ENCODE results near the gene TCF7L2.

TCF7L2 gene

DNA sequence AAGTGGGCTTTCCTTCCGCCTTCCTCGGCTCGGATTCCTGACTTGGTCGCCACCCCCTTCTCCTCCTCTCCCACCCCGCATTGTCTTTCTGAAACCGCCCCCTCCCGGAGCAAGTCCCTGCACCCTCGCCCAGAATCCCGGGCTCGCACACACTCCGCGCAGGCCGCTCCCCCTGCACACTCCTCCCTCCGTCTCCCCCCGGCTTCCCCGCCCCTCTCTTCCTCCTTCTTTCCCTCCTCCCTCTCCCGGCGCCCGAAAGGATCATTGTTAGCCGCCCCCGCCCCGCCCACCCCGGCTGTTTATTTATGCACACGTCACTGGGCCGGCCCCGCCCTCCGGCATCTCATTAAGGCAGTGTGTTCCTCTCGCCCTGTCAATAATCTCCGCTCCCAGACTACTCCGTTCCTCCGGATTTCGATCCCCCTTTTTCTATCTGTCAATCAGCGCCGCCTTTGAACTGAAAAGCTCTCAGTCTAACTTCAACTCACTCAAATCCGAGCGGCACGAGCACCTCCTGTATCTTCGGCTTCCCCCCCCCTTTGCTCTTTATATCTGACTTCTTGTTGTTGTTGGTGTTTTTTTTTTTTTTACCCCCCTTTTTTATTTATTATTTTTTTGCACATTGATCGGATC is at the start of gene TCF7L2:
Gene TCF7L2, plus strand, starts transcription at position 373 of the 633 bp plus-strand sequence. CDS start 510 bp downstream, outside the sequence.
- peak; percentile 98 for DNase-seq (ENCODE audit: low spot score)

DNA sequence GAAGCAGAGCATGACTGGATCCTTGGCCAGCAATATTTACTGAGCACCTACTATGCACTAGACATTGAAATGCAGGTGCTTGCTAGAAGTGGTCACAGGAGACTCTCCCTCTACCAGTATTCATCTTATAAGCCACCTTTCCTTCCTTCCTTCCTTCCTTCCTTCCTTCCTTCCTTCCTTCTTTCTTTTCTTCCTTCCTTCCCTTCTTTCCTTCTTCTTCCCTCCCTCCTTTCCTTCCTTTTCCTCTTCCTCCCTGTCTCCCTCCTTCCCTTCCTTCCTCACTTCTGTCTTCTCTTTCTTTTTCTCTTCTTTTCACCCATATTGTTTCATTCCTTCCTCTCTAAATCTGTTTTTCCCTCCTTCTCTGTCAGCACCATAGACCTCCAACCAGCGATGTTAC is 47.3 kb upstream of the TCF7L2 start:
- no peak for DNase-seq (ENCODE audit: low spot score)

GRCh38 chr10:112904000-112904399 is 46.0 kb upstream of the TCF7L2 start:
- no peak for DNase-seq (ENCODE audit: low spot score)

- DNase-seq (ENCODE audit: low spot score): no peak
Measured at GRCh38 chr10:112906945-112907344, 43.1 kb upstream of the TCF7L2 start.

- no peak for DNase-seq (ENCODE audit: low spot score)
Measured at GRCh38 chr10:112907893-112908292, 42.2 kb upstream of the TCF7L2 start.

GRCh38 chr10:112911206-112911605 is 38.8 kb upstream of the TCF7L2 start:
- DNase-seq (ENCODE audit: low spot score): no peak

DNA sequence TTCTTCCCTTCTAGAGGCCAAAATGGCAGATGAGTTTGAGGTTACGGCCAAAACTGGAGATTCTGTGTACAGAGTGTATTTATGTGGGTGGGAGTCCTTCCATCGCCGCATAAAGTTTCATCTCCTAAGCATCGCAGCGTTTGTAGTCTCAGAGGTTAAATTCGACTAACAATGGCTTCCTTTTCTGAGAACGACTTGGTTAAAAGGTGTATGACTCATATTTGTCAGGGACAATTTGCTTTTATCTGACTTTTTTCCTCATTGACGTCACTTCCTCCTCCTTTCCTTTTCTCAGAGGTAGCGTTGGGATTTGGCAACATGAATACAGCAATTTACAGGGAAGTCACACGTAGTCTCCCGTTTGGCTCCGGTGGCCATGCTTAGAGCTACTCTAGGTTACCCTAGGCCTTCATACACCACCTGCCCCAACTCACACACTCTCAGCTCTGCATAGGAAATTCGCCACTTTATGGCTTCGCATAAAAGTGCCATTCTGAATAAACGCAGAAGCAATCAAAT is 37.6 kb upstream of the TCF7L2 start:
- no peak for DNase-seq (ENCODE audit: low spot score)

DNA sequence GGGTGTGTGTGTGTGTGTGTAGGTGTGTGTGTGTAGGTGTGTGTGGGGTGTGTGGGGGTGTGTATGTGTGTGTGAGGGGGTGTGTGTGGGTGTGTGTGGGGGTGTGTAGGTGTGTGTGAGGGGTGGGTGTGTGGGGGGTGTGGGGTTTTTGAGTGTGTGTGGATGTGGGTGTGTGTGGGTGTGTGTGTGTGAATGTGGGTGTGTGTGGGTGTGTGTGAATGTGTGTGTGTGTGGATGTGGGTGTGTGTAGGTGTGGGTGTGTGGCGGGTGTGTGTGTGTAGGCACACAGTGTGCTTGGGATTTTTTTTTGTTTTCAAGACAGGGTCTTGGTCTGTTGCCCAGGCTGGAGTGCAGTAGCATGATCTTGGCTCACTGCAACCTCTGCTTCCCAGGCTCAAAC is 36.8 kb upstream of the TCF7L2 start:
- no peak for DNase-seq (ENCODE audit: low spot score)

GRCh38 chr10:112913661-112914287 is 36.3 kb upstream of the TCF7L2 start:
- DNase-seq (ENCODE audit: low spot score): no peak

DNA sequence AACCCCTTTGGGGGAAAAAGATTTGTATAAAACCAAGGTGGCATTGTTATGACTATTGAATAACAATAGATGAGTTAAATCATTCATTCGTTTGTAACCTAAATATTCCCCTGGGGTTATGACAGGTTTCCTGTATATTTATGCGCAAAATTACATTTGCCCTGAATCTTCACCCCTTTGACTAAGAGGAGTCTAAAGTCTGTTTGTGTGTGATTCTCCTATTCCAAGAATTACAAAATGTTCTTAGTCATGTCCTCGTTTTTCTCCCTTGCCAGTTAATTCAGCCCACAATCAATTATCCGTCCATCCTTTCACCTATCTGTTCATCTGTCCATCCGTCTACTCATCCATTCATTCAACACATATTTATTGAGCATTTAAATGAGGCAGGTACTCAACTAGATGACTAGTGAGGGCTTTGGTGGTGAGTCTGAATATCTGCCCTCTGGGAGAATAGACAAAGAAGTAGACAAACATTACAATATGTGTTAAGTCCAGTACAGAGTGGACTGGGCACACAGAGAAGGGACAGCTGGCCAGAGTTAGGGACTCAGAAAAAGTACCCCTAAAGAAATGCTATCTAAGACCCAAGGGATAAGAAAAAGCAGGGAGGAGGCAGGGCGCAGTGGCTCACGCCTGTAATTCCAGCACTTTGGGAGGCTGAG is 35.6 kb upstream of the TCF7L2 start:
- no peak for DNase-seq (ENCODE audit: low spot score)

GRCh38 chr10:112915590-112916572 is 34.2 kb upstream of the TCF7L2 start:
- no peak for DNase-seq (ENCODE audit: low spot score)

DNA sequence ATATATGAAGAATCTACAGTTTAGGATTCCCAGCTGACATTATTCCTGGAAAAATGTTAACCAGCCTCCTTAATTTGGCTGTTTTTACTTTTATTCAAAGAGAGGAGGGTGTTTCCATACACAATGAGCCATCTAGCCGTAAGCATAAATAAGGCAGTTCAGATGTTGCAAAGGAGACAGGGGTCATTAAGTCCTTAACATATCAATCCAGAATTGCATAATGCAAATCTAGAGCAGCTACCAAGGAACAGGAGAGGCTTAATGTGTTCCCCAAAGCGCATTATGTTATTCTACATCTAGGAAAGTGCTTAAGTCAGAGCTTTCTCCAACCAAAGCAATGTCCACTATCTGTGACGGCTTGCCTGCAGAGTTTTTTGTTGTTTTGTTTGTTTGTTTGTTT is 32.4 kb upstream of the TCF7L2 start:
- no peak for DNase-seq (ENCODE audit: low spot score)

DNA sequence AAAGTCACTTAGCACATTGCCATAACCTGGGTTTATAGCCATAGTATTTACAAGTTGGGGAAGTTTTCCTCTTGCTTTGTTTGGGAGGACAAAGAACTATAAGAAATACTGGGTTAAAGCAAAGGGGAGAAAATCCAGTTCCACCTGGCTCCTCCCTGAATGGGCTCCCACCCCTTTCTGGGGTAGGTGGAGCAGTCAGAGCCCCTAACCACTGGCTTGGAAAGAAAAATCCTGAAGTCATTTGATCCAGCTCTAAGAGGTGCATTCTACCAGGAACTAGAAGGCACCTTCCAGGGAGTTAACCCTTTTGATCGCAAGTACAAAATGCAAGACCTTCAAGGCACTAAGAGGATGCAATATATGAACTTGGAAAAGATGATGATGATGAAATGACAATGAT is 31.3 kb upstream of the TCF7L2 start:
- DNase-seq (ENCODE audit: low spot score): no peak

DNA sequence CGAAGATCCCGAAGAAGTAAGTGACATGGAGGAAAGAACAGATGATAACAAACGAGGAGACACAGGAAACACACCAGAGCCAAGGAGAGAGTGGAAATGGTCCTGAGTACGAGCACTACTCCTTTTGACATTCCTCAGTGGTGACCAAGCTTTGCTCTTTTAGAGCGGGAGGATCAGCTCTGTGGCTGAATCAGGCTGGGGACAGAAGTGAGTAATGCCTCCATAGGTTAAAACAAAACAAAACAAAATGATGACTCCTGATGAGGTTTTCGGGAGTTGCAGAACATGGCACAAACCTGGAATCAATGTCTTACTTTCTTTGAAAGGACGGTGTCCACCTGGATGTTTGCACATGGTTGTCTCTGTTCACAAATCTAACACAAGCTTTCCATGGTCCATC is 30.3 kb upstream of the TCF7L2 start:
- DNase-seq (ENCODE audit: low spot score): no peak

GRCh38 chr10:112926906-112927688 is 22.9 kb upstream of the TCF7L2 start:
- no peak for DNase-seq (ENCODE audit: low spot score)

DNA sequence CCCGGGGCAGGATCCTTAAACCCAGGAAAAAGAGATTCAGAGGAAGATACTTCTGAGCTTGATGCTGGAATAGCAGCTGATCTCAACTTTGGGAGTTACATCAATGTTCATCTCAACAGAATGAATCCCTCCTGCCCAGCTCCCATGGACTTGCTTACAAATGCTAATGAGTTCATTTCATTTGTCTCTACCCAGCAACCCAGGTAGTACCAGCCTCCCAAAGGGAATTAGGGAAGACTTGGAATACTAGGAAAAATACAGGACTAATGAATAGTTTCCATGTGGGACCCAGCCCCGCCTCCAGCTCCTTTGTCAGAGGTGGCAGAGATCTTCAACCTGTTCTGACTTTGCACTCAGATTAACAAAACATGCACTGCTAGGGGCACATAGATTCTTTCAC is 22.1 kb upstream of the TCF7L2 start:
- DNase-seq (ENCODE audit: low spot score): no peak

- no peak for DNase-seq (ENCODE audit: low spot score)
Measured at GRCh38 chr10:112932658-112933057, 17.4 kb upstream of the TCF7L2 start.

- no peak for DNase-seq (ENCODE audit: low spot score)
Measured at GRCh38 chr10:112934193-112934592, 15.9 kb upstream of the TCF7L2 start.

GRCh38 chr10:112938808-112939482 is 11.1 kb upstream of the TCF7L2 start:
- DNase-seq (ENCODE audit: low spot score): no peak

- no peak for DNase-seq (ENCODE audit: low spot score)
Measured at GRCh38 chr10:112945811-112946210, 4.2 kb upstream of the TCF7L2 start.

- DNase-seq (ENCODE audit: low spot score): no peak
Measured at GRCh38 chr10:112946649-112947048, 3.4 kb upstream of the TCF7L2 start.
